Measurements from ENCODE around the gene MIEF1.

Gene MIEF1

GRCh38 chr22:39527481-39527961, 25.4 kb downstream of the MIEF1 start:
- H3K4me3 ChIP-seq (ENCODE audit: low read depth, low read length) = no peak overlapping the region
- H3K4me1 ChIP-seq = peaks cover 28% of the 10 kb centered on the region
- peak; percentile 32 for DNase-seq
- TF ChIP-seq CTCF (IDR thresholded peaks at IDR 0.05; ENCODE audit: low read depth, low read length) = no peak
- no peaks in the 10 kb centered on the region for H3K9me3 ChIP-seq
- peaks cover 59% of the 10 kb centered on the region for H3K36me3 ChIP-seq
- no peaks in the 10 kb centered on the region for H3K27me3 ChIP-seq

GRCh38 chr22:39528080-39528661, 26.1 kb downstream of the MIEF1 start:
- no peaks in the 10 kb centered on the region for H3K9me3 ChIP-seq
- H3K27me3 ChIP-seq = no peaks in the 10 kb centered on the region
- H3K36me3 ChIP-seq = peaks cover 52% of the 10 kb centered on the region
- peak; percentile 91 for DNase-seq
- peak overlapping the region; percentile 27 for H3K4me3 ChIP-seq (ENCODE audit: low read depth, low read length)
- H3K4me1 ChIP-seq = peaks cover 24% of the 10 kb centered on the region
- no peak for TF ChIP-seq CTCF (IDR thresholded peaks at IDR 0.05; ENCODE audit: low read depth, low read length)

GRCh38 chr22:39528681-39529486, 26.8 kb downstream of the MIEF1 start:
- H3K36me3 ChIP-seq = peaks cover 45% of the 10 kb centered on the region
- H3K4me1 ChIP-seq = peaks cover 24% of the 10 kb centered on the region
- TF ChIP-seq CTCF (IDR thresholded peaks at IDR 0.05; ENCODE audit: low read depth, low read length) = peak; percentile 99
- no peaks in the 10 kb centered on the region for H3K27me3 ChIP-seq
- H3K9me3 ChIP-seq = no peaks in the 10 kb centered on the region
- peak overlapping the region; percentile 27 for H3K4me3 ChIP-seq (ENCODE audit: low read depth, low read length)
- DNase-seq = peak; percentile 92

- Histone ChIP-seq H3K36me3 (peaks cover 39% of the 10 kb centered on the region), H3K27me3 (no peaks in the 10 kb centered on the region), H3K4me1 (peaks cover 24% of the 10 kb centered on the region), H3K4me3 (ENCODE audit: low read depth, low read length) (no peak overlapping the region), H3K9me3 (no peaks in the 10 kb centered on the region)
- DNase-seq = no peak
- no peak for TF ChIP-seq CTCF (IDR thresholded peaks at IDR 0.05; ENCODE audit: low read depth, low read length)
Observed at GRCh38 chr22:39529487-39529851, 27.4 kb downstream of the MIEF1 start.

- DNase-seq = no peak
- no peaks in the 10 kb centered on the region for H3K9me3 ChIP-seq
- H3K36me3 ChIP-seq = peaks cover 33% of the 10 kb centered on the region
- no peak for TF ChIP-seq CTCF (IDR thresholded peaks at IDR 0.05; ENCODE audit: low read depth, low read length)
- peaks cover 26% of the 10 kb centered on the region for H3K4me1 ChIP-seq
- no peak overlapping the region for H3K4me3 ChIP-seq (ENCODE audit: low read depth, low read length)
- H3K27me3 ChIP-seq = no peaks in the 10 kb centered on the region
Observed at GRCh38 chr22:39530116-39530515, 28.0 kb downstream of the MIEF1 start.
